HCT116 (cell line): ENCODE data around the gene ANKRD16.

Experiments
- ATF3 ChIP-seq: IDR thresholded peaks from 2 replicates; pipeline ENCODE4 v1.6.1; 2012
- TF ChIP-seq, protein P1 (sequence below), 3 experiments: fragments of 200-600 bp in 1 of 3; sonication (generic) in 1 of 3; IDR thresholded peaks in 2 of 3; conservative IDR thresholded peaks in 1 of 3; 2 replicates each; pipeline ENCODE4 v1.5.1; 2012 to 2017; ENCODE audit warnings: low read depth in 2 of 3, low read length in 2 of 3, antibody characterized with exemption in 1 of 3, borderline replicate concordance in 1 of 3, control low read depth in 1 of 3, mild to moderate bottlenecking in 1 of 3, mixed read lengths in 1 of 3, mixed run types in 1 of 3, moderate library complexity in 1 of 3; ENCODE audit not compliant: insufficient read depth in 1 of 3

DNA sequence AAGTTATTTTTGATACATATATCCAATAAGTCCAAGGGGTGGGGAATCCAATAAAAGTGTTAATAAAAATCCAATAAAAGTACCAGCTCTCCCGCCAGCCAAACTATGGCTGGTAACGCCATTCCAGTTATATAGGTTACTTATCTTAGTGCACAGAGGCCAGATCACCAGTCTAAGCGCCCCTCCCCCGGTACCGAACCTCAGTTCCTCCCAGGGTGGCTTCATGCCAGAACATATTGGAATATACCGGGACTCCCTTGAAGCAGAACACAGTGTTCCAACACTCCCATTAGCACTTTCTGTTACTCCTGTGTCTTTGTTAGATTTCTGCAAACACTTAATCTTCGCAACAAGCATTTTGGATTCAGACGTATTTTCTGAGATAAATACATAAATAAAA lies 7.8 kb upstream of the ANKRD16 start:
- TF ChIP-seq, protein P1, sequence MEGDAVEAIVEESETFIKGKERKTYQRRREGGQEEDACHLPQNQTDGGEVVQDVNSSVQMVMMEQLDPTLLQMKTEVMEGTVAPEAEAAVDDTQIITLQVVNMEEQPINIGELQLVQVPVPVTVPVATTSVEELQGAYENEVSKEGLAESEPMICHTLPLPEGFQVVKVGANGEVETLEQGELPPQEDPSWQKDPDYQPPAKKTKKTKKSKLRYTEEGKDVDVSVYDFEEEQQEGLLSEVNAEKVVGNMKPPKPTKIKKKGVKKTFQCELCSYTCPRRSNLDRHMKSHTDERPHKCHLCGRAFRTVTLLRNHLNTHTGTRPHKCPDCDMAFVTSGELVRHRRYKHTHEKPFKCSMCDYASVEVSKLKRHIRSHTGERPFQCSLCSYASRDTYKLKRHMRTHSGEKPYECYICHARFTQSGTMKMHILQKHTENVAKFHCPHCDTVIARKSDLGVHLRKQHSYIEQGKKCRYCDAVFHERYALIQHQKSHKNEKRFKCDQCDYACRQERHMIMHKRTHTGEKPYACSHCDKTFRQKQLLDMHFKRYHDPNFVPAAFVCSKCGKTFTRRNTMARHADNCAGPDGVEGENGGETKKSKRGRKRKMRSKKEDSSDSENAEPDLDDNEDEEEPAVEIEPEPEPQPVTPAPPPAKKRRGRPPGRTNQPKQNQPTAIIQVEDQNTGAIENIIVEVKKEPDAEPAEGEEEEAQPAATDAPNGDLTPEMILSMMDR (IDR thresholded peaks at IDR 0.05 in 2 of 3, conservative IDR thresholded peaks at IDR 0.05 in 1 of 3; ENCODE audit: borderline replicate concordance in 1 of 3, insufficient read depth in 1 of 3, low read depth in 2 of 3, low read length in 2 of 3): no peak
- no peak for TF ChIP-seq ATF3
